ENCODE measurements around the gene KRTAP22-2. TPM values are rescaled to one million over a fixed set of nuclear protein-coding genes. Genes with fewer than 3 reads are reported as not detected.

Gene KRTAP22-2
- total RNA-seq (2022; extraction: Qiagen RNA extraction): not detected in 5 replicates

GRCh38 chr21:30590297-30590696 lies at the start of gene KRTAP22-2:
KRTAP22-2 (minus strand) TSS chr21:30590397.

DNA sequence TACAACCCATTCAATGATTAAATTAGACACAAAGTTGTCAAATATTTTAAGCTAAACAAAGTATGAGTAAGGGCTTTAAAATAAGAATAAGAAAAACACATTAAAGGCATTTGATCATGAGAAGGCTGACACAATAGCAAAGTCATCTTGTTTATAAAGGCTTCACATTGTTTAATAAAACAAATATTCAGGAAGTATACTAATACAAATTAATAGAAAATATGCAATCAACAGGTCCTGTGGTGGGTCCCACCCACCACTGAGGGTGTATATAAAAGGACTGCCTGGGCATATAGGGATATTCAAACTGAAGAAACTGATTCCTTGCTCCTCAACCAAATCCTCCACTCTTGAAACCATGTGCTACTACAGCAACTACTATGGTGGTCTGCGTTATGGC lies 44.7 kb upstream of the KRTAP22-2 start, which contains the start of gene KRTAP20-2:
Gene KRTAP20-2 (plus strand): TSS at position 301 of the 400 bp plus-strand sequence. CDS start 58 bp downstream, at position 359.

GRCh38 chr21:30620522-30620921 lies 30.3 kb upstream of the KRTAP22-2 start, which contains the start of gene KRTAP20-4:
KRTAP20-4 (plus strand) TSS chr21:30620627.

DNA sequence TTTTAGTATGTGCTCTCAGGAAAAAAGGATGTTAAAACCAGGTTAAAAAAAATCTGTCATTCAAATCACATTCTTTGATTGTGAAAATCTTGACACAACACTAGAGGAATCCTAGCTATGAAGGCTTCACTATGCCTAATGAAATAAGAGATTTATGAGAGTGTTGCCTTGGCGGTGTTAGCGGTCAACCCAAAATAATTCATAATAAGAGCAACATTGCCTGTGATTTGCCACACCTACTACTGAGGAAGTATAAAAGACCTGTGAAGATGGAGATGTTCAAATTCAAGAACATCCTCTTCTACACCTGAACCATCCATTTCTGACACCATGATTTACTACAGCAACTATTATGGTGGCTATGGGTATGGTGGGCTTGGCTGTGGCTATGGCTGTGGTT lies 25.9 kb upstream of the KRTAP22-2 start, which contains the start of gene KRTAP20-1:
Gene KRTAP20-1 (plus strand): TSS at position 301 of the 400 bp plus-strand sequence. CDS start 30 bp downstream, at position 331.

GRCh38 chr21:30613836-30614235 lies 23.6 kb upstream of the KRTAP22-2 start, which contains the start of gene KRTAP6-1:
KRTAP6-1 (minus strand) TSS chr21:30613930; CDS start chr21:30613904, 26 bp downstream.

GRCh38 chr21:30600787-30601186 lies 10.6 kb upstream of the KRTAP22-2 start, which contains the start of gene KRTAP22-1:
KRTAP22-1 (plus strand) TSS chr21:30601087.

GRCh38 chr21:30598802-30599201 lies 8.6 kb upstream of the KRTAP22-2 start, which contains the start of gene KRTAP6-2:
KRTAP6-2 (minus strand) TSS chr21:30598902; CDS start chr21:30598874, 28 bp downstream.

GRCh38 chr21:30592140-30592539 lies 1.9 kb upstream of the KRTAP22-2 start, which contains the start of gene KRTAP6-3:
KRTAP6-3 (plus strand) TSS chr21:30592440; CDS start chr21:30592446, 6 bp downstream.

DNA sequence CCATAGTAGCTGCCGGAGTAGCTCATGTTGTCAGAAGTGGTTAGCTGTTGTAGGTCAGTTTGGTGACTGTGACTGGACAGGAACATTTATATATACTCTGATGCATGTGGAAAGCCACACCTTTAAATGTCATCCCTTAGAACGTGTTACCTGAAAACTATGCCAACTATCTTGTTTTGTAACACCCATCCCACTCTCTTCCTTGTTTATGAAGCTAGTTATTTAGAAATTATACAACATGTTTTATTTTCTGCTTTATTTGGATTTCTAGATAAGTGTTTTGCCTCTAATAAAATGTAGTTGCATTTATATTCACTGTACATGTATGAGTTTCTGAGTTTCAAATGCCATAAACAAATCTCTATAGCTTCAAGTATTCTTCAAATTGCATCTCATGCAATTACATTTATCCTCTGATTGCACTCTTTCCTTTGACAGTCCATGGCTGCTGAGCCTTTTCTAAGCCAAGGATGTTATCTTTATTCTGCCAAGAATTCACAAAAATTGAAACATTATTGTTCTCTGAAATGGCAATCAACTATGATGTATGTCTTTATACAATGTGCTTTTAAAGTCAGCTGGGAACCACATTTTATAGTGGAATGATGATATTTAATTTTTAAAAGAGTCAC lies 28.8 kb downstream of the KRTAP22-2 start, which contains the start of gene KRTAP19-7:
Gene KRTAP19-7 (minus strand): TSS at position 51 of the 632 bp plus-strand sequence. CDS start 25 bp downstream, at position 26.

DNA sequence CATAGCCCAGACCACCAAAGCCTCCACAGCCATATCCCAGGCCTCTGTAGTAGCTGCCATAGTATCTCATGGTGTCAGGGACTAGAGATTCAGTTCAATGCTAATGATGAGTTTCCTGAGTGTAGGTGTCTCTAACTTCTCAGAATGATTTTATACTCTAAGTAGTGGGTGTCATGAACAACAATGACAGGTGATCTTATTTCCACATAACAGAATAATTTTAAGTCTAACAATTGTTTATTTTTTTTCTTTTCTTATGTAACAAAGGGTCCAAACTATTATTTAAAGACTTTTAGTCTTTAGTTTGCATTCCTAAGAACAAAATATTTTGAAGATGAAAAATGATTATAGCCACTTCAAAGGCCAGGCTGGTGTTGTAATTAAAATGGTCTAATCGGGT lies 48.4 kb downstream of the KRTAP22-2 start, which contains the start of gene KRTAP19-6:
Gene KRTAP19-6 (minus strand): TSS at position 101 of the 400 bp plus-strand sequence. CDS start 31 bp downstream, at position 70.

Other genes starting within 250 kb of the KRTAP22-2 start
- not detected in 5 replicates for gene KRTAP23-1, start 241.8 kb downstream of the KRTAP22-2 start, total RNA-seq (2022; extraction: Qiagen RNA extraction)
- gene KRTAP13-2, start 218.1 kb downstream of the KRTAP22-2 start, total RNA-seq (2022; extraction: Qiagen RNA extraction): not detected in 5 replicates
- not detected in 5 replicates for gene KRTAP13-1, start 194.4 kb downstream of the KRTAP22-2 start, total RNA-seq (2022; extraction: Qiagen RNA extraction)
- gene KRTAP13-3, start 164.5 kb downstream of the KRTAP22-2 start, total RNA-seq (2022; extraction: Qiagen RNA extraction): not detected in 5 replicates
- gene KRTAP13-4, start 160.2 kb downstream of the KRTAP22-2 start, total RNA-seq (2022; extraction: Qiagen RNA extraction): not detected in 5 replicates
- not detected in 5 replicates for gene KRTAP15-1, start 150.1 kb downstream of the KRTAP22-2 start, total RNA-seq (2022; extraction: Qiagen RNA extraction)
- gene KRTAP19-1, start 110.0 kb downstream of the KRTAP22-2 start, total RNA-seq (2022; extraction: Qiagen RNA extraction): not detected in 5 replicates
- not detected in 5 replicates for gene KRTAP19-2, start 103.0 kb downstream of the KRTAP22-2 start, total RNA-seq (2022; extraction: Qiagen RNA extraction)
- gene KRTAP19-3, start 98.4 kb downstream of the KRTAP22-2 start, total RNA-seq (2022; extraction: Qiagen RNA extraction): not detected in 5 replicates
- not detected in 5 replicates for gene KRTAP19-4, start 93.2 kb downstream of the KRTAP22-2 start, total RNA-seq (2022; extraction: Qiagen RNA extraction)
- not detected in 5 replicates for gene KRTAP19-5, start 88.3 kb downstream of the KRTAP22-2 start, total RNA-seq (2022; extraction: Qiagen RNA extraction)
- gene KRTAP19-6, start 48.5 kb downstream of the KRTAP22-2 start, total RNA-seq (2022; extraction: Qiagen RNA extraction): not detected in 5 replicates
- not detected in 5 replicates for gene KRTAP19-7, start 29.1 kb downstream of the KRTAP22-2 start, total RNA-seq (2022; extraction: Qiagen RNA extraction)
- gene KRTAP6-3, start 2.0 kb upstream of the KRTAP22-2 start, total RNA-seq (2022; extraction: Qiagen RNA extraction): not detected in 5 replicates
- not detected in 5 replicates for gene KRTAP6-2, start 8.5 kb upstream of the KRTAP22-2 start, total RNA-seq (2022; extraction: Qiagen RNA extraction)
- not detected in 5 replicates for gene KRTAP22-1, start 10.7 kb upstream of the KRTAP22-2 start, total RNA-seq (2022; extraction: Qiagen RNA extraction)
- gene KRTAP6-1, start 23.5 kb upstream of the KRTAP22-2 start, total RNA-seq (2022; extraction: Qiagen RNA extraction): not detected in 5 replicates
- gene KRTAP20-1, start 26.0 kb upstream of the KRTAP22-2 start, total RNA-seq (2022; extraction: Qiagen RNA extraction): not detected in 5 replicates
- gene KRTAP20-4, start 30.2 kb upstream of the KRTAP22-2 start, total RNA-seq (2022; extraction: Qiagen RNA extraction): not detected in 5 replicates
- not detected in 5 replicates for gene KRTAP20-2, start 44.8 kb upstream of the KRTAP22-2 start, total RNA-seq (2022; extraction: Qiagen RNA extraction)
- gene KRTAP20-3, start 52.5 kb upstream of the KRTAP22-2 start, total RNA-seq (2022; extraction: Qiagen RNA extraction): not detected in 5 replicates
- not detected in 5 replicates for gene KRTAP21-3, start 128.4 kb upstream of the KRTAP22-2 start, total RNA-seq (2022; extraction: Qiagen RNA extraction)
- gene KRTAP21-2, start 156.9 kb upstream of the KRTAP22-2 start, total RNA-seq (2022; extraction: Qiagen RNA extraction): not detected in 5 replicates
- not detected in 5 replicates for gene KRTAP21-1, start 165.0 kb upstream of the KRTAP22-2 start, total RNA-seq (2022; extraction: Qiagen RNA extraction)
- gene KRTAP8-1, start 222.9 kb upstream of the KRTAP22-2 start, total RNA-seq (2022; extraction: Qiagen RNA extraction): not detected in 5 replicates
- not detected in 5 replicates for gene KRTAP7-1, start 239.4 kb upstream of the KRTAP22-2 start, total RNA-seq (2022; extraction: Qiagen RNA extraction)

Data from A549 treated with Hydrocortisone at 1 μM for 4 hours (cell line).